A673 (cell line): ENCODE results near the gene SALL3. TPM values are rescaled to one million over a fixed set of nuclear protein-coding genes. Genes with fewer than 3 reads are reported as not detected.

Experiments used
- BruUV-seq: library from RNA; stranded (reverse); fragments of 400-500 nt; replicated peaks from 2 replicates; lab custom pipeline; 2021; lab: Mats Ljungman, UMichigan
- CTCF ChIA-PET: fragments of 300-600 bp; sonication (Branson Sonifier 250); formaldehyde crosslinking; loops from one replicate; lab custom pipeline; 2022; ENCODE audit warnings: antibody characterized with exemption; lab: Charles Lee
- POLR2A ChIA-PET: fragments of 300-600 bp; sonication (Branson Sonifier 250); formaldehyde crosslinking; loops from one replicate; lab custom pipeline; 2022; ENCODE audit warnings: antibody characterized with exemption; ENCODE audit not compliant: low non-redundant PET; lab: Charles Lee
- DNase-seq: peaks from one replicate; pipeline ENCODE4 v3.0.0-alpha.2; 2015; ENCODE audit warnings: low spot score
- H3K27ac ChIP-seq: fragments of 200-600 bp; sonication (generic); 2 replicates; pipeline ENCODE4 v1.5.1; 2016; ENCODE audit warnings: mixed run types, low read depth, mild to moderate bottlenecking, mixed read lengths, antibody characterized with exemption, low read length; ENCODE audit not compliant: poor library complexity, severe bottlenecking
- H3K27me3 ChIP-seq: fragments of 200-600 bp; sonication (generic); replicated peaks from 2 replicates; pipeline ENCODE4 v1.6.1; 2017; ENCODE audit warnings: mixed run types, low read depth, mild to moderate bottlenecking, mixed read lengths, antibody characterized with exemption, low read length; ENCODE audit not compliant: insufficient read depth, poor library complexity
- H3K36me3 ChIP-seq: fragments of 200-600 bp; sonication (generic); 2 replicates; pipeline ENCODE4 v1.6.1; 2016; ENCODE audit warnings: mixed run types, mild to moderate bottlenecking, mixed read lengths, antibody characterized with exemption, low read length; ENCODE audit not compliant: insufficient read depth, poor library complexity, severe bottlenecking
- H3K4me1 ChIP-seq: fragments of 200-600 bp; sonication (generic); 2 replicates; pipeline ENCODE4 v1.6.1; 2017; ENCODE audit warnings: mixed run types, mild to moderate bottlenecking, mixed read lengths, antibody characterized with exemption, low read length; ENCODE audit not compliant: insufficient read depth, poor library complexity, severe bottlenecking
- H3K4me3 ChIP-seq: fragments of 200-600 bp; sonication (generic); 2 replicates; pipeline ENCODE4 v1.5.1; 2016; ENCODE audit warnings: low read depth, mixed run types, mild to moderate bottlenecking, mixed read lengths, low read length; ENCODE audit not compliant: poor library complexity, severe bottlenecking
- H3K9me3 ChIP-seq: fragments of 200-600 bp; sonication (generic); 2 replicates; pipeline ENCODE4 v1.6.1; 2016; ENCODE audit warnings: mixed run types, low read depth, mild to moderate bottlenecking, mixed read lengths, antibody characterized with exemption, low read length; ENCODE audit not compliant: poor library complexity, severe bottlenecking
- EZH2 ChIP-seq: fragments of 200-600 bp; sonication (generic); IDR thresholded peaks from 2 replicates; pipeline ENCODE4 v1.6.1; 2017; ENCODE audit warnings: borderline replicate concordance, low read depth, mild to moderate bottlenecking, mixed read lengths, antibody characterized with exemption, low read length; ENCODE audit not compliant: poor library complexity, severe bottlenecking
- intact Hi-C: fragments of 100-400 bp; cut with micrococcal nuclease; formaldehyde crosslinking; loops from one replicate; pipeline ENCODE4 v1.10.0; 2022; ENCODE audit not compliant: unreplicated experiment
- total RNA-seq: library from RNA; stranded (reverse); gene quantifications from 2 replicates; pipeline ENCODE4 v1.2.3, GENCODE V29; 2021
- TF ChIP-seq, protein P1 (sequence below): fragments of 300-800, 200-600 bp; sonication (generic); conservative IDR thresholded peaks from 2 replicates; pipeline ENCODE4 v1.5.1; 2017; ENCODE audit warnings: low read depth, mild to moderate bottlenecking, antibody characterized with exemption, low read length, moderate library complexity, mixed read lengths

The SALL3 gene
- total RNA-seq, 1 experiment from 2014 or later = not detected

- H3K4me1 ChIP-seq = no peaks in the 10 kb centered on the region
- DNase-seq = no peak
- peaks cover 77% of the 10 kb centered on the region for H3K27me3 ChIP-seq
- TF ChIP-seq, protein P1, sequence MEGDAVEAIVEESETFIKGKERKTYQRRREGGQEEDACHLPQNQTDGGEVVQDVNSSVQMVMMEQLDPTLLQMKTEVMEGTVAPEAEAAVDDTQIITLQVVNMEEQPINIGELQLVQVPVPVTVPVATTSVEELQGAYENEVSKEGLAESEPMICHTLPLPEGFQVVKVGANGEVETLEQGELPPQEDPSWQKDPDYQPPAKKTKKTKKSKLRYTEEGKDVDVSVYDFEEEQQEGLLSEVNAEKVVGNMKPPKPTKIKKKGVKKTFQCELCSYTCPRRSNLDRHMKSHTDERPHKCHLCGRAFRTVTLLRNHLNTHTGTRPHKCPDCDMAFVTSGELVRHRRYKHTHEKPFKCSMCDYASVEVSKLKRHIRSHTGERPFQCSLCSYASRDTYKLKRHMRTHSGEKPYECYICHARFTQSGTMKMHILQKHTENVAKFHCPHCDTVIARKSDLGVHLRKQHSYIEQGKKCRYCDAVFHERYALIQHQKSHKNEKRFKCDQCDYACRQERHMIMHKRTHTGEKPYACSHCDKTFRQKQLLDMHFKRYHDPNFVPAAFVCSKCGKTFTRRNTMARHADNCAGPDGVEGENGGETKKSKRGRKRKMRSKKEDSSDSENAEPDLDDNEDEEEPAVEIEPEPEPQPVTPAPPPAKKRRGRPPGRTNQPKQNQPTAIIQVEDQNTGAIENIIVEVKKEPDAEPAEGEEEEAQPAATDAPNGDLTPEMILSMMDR = no peak
- no peak for TF ChIP-seq EZH2
- intact Hi-C loops = no loop called here
- CTCF ChIA-PET = no interaction called here
- POLR2A ChIA-PET = no interaction called here
- no peaks in the 10 kb centered on the region for H3K36me3 ChIP-seq
- no peaks in the 10 kb centered on the region for H3K9me3 ChIP-seq
- no TSS peak for BruUV-seq
- no peak overlapping the region for H3K4me3 ChIP-seq
- H3K27ac ChIP-seq = no peak overlapping the region
Measured at GRCh38 chr18:78934551-78935225, 44.9 kb upstream of the SALL3 start.

DNA sequence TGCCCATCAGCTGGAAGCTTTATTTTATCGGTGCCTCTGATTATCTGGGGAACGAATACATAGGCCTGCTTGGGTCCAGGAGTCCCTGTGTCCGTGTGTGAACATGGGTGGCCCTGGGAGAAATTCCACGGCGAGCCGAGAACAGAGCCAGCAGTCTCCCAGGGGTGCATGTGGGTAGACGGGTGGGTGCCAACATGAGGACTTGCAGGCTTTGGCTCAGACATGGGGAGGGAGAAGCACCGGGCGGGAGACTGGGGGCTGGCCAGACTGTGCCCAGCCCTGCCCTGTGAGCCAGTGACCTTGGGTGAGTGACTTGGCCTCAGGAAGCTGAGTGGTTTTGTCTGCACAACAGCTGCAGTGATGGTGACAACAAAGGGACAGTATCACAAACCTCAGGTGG lies 44.2 kb upstream of the SALL3 start:
- POLR2A ChIA-PET = no interaction called here
- no TSS peak for BruUV-seq
- peaks cover 77% of the 10 kb centered on the region for H3K27me3 ChIP-seq

GRCh38 chr18:78936251-78937005 lies 43.2 kb upstream of the SALL3 start:
- DNase-seq = no peak
- H3K9me3 ChIP-seq = no peaks in the 10 kb centered on the region
- no peak overlapping the region for H3K4me3 ChIP-seq
- BruUV-seq = no TSS peak
- ChIA-PET POLR2A (no interaction called here), CTCF (no interaction called here)
- intact Hi-C loops = no loop called here
- no peaks in the 10 kb centered on the region for H3K4me1 ChIP-seq
- peaks cover 73% of the 10 kb centered on the region for H3K27me3 ChIP-seq
- no peaks in the 10 kb centered on the region for H3K36me3 ChIP-seq
- no peak for TF ChIP-seq EZH2
- TF ChIP-seq, protein P1 = no peak
- no peak overlapping the region for H3K27ac ChIP-seq

More for the DNA sequence above, 44.2 kb upstream of the SALL3 start:
- no peak for DNase-seq
- TF ChIP-seq, protein P1 = no peak
- no peak for TF ChIP-seq EZH2
- intact Hi-C loops = no loop called here
- Histone ChIP-seq H3K4me1 (no peaks in the 10 kb centered on the region), H3K27ac (no peak overlapping the region), H3K36me3 (no peaks in the 10 kb centered on the region), H3K4me3 (no peak overlapping the region), H3K9me3 (no peaks in the 10 kb centered on the region)
- CTCF ChIA-PET = no interaction called here
